Hematopoietic multipotent progenitor cell treated with erythropoietin and hydrocortisone succinate and interleukin-3 and kit ligand, for 8 days (in vitro differentiated cells): ENCODE results near the gene FOXK2.

Source experiments
- DNase-seq: peaks from one replicate; pipeline ENCODE4 v3.0.0-alpha.2; 2015

Gene FOXK2

GRCh38 chr17:82592767-82593589 is 73.4 kb downstream of the FOXK2 start:
- DNase-seq: peak; percentile 84

GRCh38 chr17:82593590-82594087 is 74.1 kb downstream of the FOXK2 start:
- no peak for DNase-seq

GRCh38 chr17:82594571-82594970 is 75.0 kb downstream of the FOXK2 start:
- DNase-seq: no peak

DNA sequence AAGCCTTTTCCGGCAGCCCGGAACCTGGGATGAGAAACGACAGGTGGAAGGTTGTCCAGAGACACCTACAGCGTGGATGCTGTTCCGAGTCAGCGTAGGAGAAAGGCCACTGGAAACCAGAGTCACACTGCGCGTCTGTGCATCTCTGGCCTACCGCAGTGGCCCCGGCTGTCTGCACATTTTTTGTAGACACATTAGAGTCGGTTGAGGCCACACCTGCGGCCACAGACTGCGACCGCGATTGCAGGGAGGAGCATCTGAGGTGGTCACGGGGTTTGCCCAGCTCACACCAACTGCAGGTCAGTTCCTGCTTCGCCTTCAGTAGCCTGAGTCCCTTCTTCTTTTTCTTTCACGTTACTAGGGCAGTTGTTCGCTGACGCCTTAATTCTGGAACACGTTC is 76.4 kb downstream of the FOXK2 start:
- no peak for DNase-seq

GRCh38 chr17:82596296-82596695 is 76.8 kb downstream of the FOXK2 start:
- DNase-seq: no peak

GRCh38 chr17:82596837-82597672 is 77.5 kb downstream of the FOXK2 start:
- no peak for DNase-seq

DNA sequence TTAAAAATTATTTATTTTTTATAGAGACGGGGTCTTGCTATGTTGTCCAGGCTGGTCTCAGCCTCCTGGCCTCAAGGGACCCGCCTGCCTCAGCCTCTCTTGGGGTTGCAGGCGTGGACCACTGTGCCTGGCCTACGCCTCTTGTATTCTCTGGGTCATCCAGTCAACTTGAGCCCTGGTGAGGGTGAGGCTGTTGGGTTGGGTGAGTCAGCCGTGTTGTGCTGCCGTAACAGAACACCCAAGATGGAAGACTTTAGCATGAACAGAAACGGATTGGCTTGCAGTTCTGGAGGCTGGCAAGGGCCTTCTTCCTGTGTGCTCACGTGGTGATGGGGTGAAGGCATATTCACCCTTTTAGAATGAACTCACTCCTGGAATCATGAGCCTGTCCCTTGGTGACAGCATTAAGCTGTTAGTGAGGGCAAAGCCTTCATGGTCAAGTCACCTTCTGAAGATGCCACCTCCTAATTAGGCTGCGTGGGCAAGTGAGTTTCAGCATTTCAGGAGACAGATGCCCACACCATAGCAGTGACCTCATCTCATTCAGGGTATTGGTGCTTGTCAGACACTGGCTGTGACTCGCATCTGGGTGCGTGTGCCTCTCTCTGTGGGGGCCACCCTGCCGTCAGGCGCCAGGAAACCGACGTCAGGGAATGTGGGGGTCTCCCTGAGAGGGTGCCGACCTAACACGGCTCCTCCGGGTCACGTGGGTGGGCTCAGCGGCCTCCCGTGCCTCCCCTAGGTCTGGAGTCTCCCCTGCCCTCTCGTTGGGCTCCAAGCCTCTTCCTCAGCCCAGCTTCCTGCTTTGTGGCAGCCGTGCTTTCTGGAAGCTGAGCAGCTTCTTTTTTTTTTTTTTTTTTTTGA is 79.0 kb downstream of the FOXK2 start:
- DNase-seq: no peak

DNA sequence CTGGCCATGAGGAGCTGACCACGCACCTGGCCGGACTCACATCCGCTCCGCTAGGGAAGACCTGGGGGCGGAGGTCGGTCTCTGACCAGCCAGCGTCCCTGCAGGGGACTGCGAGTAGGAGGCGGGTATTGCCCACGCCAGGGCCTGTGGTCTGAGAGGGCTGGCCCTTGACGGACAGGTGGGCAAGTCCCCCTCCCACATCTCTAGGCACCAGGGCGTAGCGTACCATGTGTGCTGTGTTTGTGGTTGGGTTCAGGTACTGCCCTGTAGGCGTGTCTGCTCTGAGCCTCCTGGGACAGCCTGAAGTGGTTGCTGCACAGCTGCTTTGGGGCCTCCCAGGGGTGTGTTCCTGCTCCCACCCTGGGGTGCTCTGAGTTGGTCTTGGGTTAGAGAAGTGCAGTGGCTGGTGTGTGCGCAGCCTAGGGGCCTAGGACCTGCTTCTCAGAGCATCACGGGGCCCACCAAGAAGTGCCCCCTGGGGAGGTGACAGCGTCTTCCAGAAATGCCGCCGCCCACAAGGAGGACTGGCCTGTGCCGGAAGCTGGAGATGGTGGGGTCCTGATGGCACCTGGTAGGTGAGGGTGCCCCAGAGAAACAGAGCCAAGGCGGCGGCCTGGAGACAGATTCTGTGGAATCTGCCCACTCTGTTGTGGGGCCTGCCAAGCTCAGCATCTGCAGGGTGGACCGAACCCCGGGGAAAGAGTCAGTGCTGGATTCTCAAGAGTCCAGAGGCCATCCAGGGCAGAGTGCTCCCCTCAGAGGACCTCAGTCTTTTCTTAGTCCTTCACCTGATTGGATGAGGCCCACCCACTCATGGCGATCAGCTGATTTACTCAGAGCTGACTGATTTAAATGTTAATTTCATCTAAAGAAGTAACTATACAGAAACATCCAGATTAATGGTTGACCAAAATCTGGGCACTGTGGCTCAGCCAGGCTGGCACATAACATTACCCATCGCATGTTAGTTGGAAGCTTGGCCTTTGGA is 80.4 kb downstream of the FOXK2 start:
- no peak for DNase-seq

DNA sequence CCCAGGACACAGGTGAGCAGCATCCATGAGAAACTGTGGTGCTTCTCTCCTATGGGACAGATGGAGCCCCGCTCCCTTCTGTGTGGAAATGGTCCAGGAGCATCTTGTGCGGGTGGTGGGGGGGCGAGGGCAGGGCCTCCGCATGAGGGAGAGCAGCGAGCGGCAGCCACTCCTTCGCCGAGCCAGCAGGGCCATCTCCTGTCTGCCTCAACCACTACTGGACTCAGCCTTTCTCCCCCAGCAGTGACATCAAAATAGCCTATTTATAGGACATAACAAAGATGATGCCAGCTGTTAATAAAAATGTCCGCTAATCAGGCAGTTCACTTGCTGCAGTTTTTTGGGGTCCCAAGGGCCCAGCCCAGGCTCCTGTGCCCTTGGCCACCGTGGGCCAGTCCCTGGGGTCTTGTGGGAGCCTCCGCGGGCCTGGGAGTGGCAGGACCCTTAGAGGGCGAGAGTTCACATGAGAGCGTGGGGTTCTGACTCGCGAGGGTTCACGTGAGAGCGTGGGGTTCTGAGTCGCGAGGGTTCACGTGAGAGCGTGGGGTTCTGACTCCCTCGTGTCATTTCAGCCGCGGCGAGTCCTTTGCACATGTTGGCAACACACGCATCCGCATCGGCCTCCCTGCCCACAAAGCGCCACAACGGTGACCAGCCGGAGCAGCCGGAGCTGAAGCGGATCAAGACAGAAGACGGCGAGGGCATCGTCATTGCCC is 81.4 kb downstream of the FOXK2 start:
- DNase-seq: no peak

GRCh38 chr17:82601447-82602000 is 82.0 kb downstream of the FOXK2 start:
- no peak for DNase-seq

- DNase-seq: no peak
These were observed 83.0 kb downstream of the FOXK2 start for GRCh38 chr17:82602487-82602886.

GRCh38 chr17:82602986-82603710 is 83.6 kb downstream of the FOXK2 start:
- DNase-seq: no peak

DNA sequence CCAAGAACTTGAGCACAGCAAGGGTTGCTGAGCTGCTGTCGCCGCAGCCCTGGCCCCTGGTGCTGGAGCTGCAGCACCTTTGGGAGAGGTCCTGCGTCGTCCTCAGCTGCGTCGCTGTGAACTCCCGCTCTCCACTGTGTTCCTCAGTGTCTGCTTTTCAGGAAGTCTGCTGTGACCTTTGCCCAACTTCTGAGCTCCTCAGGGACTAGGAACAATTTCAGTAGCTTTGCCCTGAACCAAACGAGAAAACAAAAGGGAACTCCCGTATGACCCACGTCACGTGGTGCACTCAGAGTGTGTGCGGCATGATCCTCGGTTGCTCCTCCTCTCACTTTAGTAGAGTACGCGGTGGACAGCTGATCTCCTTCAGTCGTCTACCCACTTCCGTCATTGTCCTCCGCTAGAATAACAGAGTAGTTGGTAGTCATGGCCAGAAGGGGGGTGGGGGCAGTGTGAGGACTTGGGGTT is 84.5 kb downstream of the FOXK2 start:
- DNase-seq: peak; percentile 90

GRCh38 chr17:82604532-82604931 is 85.0 kb downstream of the FOXK2 start:
- no peak for DNase-seq

GRCh38 chr17:82605939-82606600 is 86.5 kb downstream of the FOXK2 start:
- DNase-seq: no peak

DNA sequence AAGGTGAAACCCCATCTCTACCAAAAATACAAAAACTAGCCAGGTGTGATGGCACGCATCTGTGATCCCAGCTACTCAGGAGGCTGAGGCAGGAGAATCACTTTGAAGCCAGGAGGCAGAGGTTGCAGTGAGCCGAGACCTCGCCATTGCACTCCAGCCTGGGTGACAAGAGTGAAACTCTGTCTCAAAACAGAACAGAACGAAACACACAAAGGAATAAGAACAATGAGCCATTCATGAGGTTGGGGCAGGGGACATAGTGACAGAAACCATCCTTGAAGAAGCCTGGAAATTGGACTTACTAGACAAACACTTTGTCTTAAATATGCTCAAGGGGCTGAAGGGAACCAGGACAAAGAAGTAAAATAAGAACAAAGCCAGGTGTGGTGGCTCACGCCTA is 89.3 kb downstream of the FOXK2 start:
- DNase-seq: no peak

GRCh38 chr17:82609655-82610054 is 90.1 kb downstream of the FOXK2 start:
- DNase-seq: no peak

GRCh38 chr17:82611140-82612058 is 91.9 kb downstream of the FOXK2 start:
- peak; percentile 32 for DNase-seq
